ENCODE results near the gene IL5RA. TPM values are rescaled to one million over a fixed set of nuclear protein-coding genes. Genes with fewer than 3 reads are reported as not detected.

The IL5RA gene
- total RNA-seq (2021; ENCODE audit: unreplicated experiment) (not detected), Bru-seq, nascent RNA (not detected), BruChase-seq, experiment 1, labeled RNA remaining after a 2-hour chase (percentile 4 among the genes with signal in this experiment), BruChase-seq, experiment 2, labeled RNA remaining after a 6-hour chase (percentile 2 among the genes with signal in this experiment)
- polyA plus RNA-seq (2012; ENCODE audit: insufficient read length): not detected
- long read RNA-seq: 0 reads

- TF ChIP-seq CTCF (IDR thresholded peaks at IDR 0.05) (no peak), SIN3A (IDR thresholded peaks at IDR 0.05; ENCODE audit: borderline replicate concordance, insufficient read depth, low read depth, low read length) (no peak), REST (IDR thresholded peaks at IDR 0.05; ENCODE audit: insufficient read depth in 1 of 2, low read depth in 2 of 2, low read length in 1 of 2) (no peak), TCF7L2 (IDR thresholded peaks at IDR 0.05; ENCODE audit: low read depth, low read length) (no peak), POLR2AphosphoS5 (IDR thresholded peaks at IDR 0.05; ENCODE audit: low read depth, low read length) (no peak)
- no peak for DNase-seq (ENCODE audit: low read depth, low spot score)
- in situ Hi-C loops (cut with HindIII; ENCODE audit: low pct_unique_long_range_greater_than_20kb, low sequenced_read_pairs) (no loop called here), intact Hi-C loops (cut with micrococcal nuclease; ENCODE audit: unreplicated experiment) (no loop called here)
- ChIA-PET CTCF (no interaction called here), POLR2A (no interaction called here)
- no peaks in the 10 kb centered on the region for H3K4me1 ChIP-seq (ENCODE audit: control insufficient read depth, insufficient read depth, low read length)
- H3K4me3 ChIP-seq (ENCODE audit: low read depth in 2 of 2, low read length in 2 of 2): no peak within 1 kb of the TSS
- BruUV-seq (replicated peaks): no TSS peak
- H3K27me3 ChIP-seq (ENCODE audit: control insufficient read depth, insufficient read depth, low read length): no peaks in the 10 kb centered on the region; the same call in none of the 2 replicates
- H3K27ac ChIP-seq (ENCODE audit: low read length): no peak within 1 kb of the TSS
- no peaks in the 10 kb centered on the region for H3K36me3 ChIP-seq (ENCODE audit: control insufficient read depth, insufficient read depth, low read length)
- ATAC-seq: no peak
- H3K9me3 ChIP-seq (ENCODE audit: control insufficient read depth, insufficient read depth, low read depth, low read length): no peaks in the 10 kb centered on the region
Observed at GRCh38 chr3:3110299-3110630, at the start of gene IL5RA. Gene IL5RA (minus strand): TSS chr3:3110374. CDS start chr3:3104984, 5,390 bp downstream.

GRCh38 chr3:3157484-3157883, 47.3 kb upstream of the IL5RA start:
- Histone ChIP-seq H3K4me1 (ENCODE audit: control insufficient read depth, insufficient read depth, low read length) (no peaks in the 10 kb centered on the region), H3K4me3 (ENCODE audit: low read depth in 2 of 2, low read length in 2 of 2) (no peak overlapping the region), H3K9me3 (ENCODE audit: control insufficient read depth, insufficient read depth, low read depth, low read length) (no peaks in the 10 kb centered on the region), H3K27ac (ENCODE audit: low read length) (no peak overlapping the region), H3K36me3 (ENCODE audit: control insufficient read depth, insufficient read depth, low read length) (peaks cover 7% of the 10 kb centered on the region), H3K27me3 (ENCODE audit: control insufficient read depth, insufficient read depth, low read length) (no peaks in the 10 kb centered on the region)
- no peak for DNase-seq (ENCODE audit: low read depth, low spot score)
- ChIA-PET CTCF (no interaction called here), POLR2A (no interaction called here)
- intact Hi-C loops (cut with micrococcal nuclease; ENCODE audit: unreplicated experiment) (no loop called here), in situ Hi-C loops (cut with HindIII; ENCODE audit: low pct_unique_long_range_greater_than_20kb, low sequenced_read_pairs) (no loop called here)
- TF ChIP-seq CTCF (IDR thresholded peaks at IDR 0.05) (no peak), SIN3A (IDR thresholded peaks at IDR 0.05; ENCODE audit: borderline replicate concordance, insufficient read depth, low read depth, low read length) (no peak)
- no TSS peak for BruUV-seq (replicated peaks)
- no peak for ATAC-seq

Data from Panc1 (cell line).